ENCODE measurements around the gene RDH13.

DNA sequence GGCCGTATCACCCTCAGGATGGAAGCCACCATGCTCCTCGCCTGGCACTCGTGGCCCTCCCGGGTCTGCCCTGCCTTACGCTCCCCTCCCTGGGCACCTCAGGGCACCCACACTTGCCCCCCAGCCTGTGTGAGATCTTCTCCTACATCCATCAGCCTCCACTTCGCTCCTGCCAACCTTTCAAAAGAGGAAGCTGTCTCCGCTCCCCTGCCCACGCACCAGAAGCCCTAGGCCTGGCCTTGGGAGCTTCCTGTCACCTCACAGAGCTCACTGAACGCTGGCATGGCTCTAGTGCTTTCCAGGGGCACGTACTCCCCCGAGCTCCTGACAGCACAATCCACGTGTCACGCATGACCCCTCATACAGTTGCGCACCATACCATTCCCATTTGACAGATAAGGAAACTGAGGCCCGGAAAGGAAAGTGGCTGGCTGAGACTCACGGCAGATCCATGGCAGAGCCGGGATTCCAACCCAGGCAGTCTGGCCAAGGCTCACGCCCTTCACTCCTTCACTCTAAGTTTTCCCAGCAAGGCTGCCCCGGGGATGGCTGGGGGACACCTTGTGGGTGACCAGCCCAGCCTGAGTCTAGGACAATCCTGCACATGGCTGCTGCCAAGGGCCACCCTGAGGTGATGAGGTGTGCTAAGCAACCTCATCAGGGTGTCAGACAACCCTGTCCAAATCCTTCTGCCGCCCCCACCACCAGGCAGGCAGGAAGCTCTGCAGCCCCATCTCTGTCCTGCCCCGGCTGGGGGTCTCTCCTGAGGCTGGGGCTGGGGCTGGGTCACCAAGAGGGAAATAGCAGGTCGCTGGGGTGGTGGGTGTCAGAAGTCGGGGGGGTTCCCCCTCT lies 35.1 kb upstream of the RDH13 start:
- no peak for TF ChIP-seq EZH2 (IDR thresholded peaks at IDR 0.05; ENCODE audit: borderline replicate concordance, control insufficient read depth, low read depth, low read length)
- TF ChIP-seq SRF (IDR thresholded peaks at IDR 0.05; ENCODE audit: low read depth in 2 of 2, low read length in 2 of 2): no peak
- no peak for TF ChIP-seq SIN3A (IDR thresholded peaks at IDR 0.05; ENCODE audit: low read depth, low read length)
- no peak for TF ChIP-seq SPI1 (IDR thresholded peaks at IDR 0.05; ENCODE audit: borderline replicate concordance, insufficient read depth, low read depth, low read length)
- no peak for TF ChIP-seq TCF12 (IDR thresholded peaks at IDR 0.05; ENCODE audit: low read depth, low read length)

All from GM12878 (cell line).